GM20431 (cell line): ENCODE measurements around the gene CAB39.
"Not testable (repeated sequence)": the region's sequence is repeated elsewhere in the genome, so short reads cannot be mapped to it uniquely, and the experiment has no call there.

ENCODE experiments used
- in situ Hi-C: fragments of 300-500 bp; cut with MseI, MboI; formaldehyde crosslinking; loops from one replicate; pipeline ENCODE4 v1.15.0; 2020; ENCODE audit warnings: low sequenced_read_pairs; ENCODE audit not compliant: unreplicated experiment

Gene CAB39

GRCh38 chr2:230711224-230711623, 1.4 kb upstream of the CAB39 start:
- in situ Hi-C loops: no loop called here

- in situ Hi-C loops: no loop called here
Measured at GRCh38 chr2:230713331-230714135, 891 bp downstream of the CAB39 start.

GRCh38 chr2:230714136-230714480, 1.5 kb downstream of the CAB39 start:
- in situ Hi-C loops: no loop called here

- in situ Hi-C loops: no loop called here
Measured at GRCh38 chr2:230715201-230715600, 2.6 kb downstream of the CAB39 start.

GRCh38 chr2:230716588-230716987, 3.9 kb downstream of the CAB39 start:
- in situ Hi-C loops: no loop called here

GRCh38 chr2:230717600-230717999, 5.0 kb downstream of the CAB39 start:
- in situ Hi-C loops: no loop called here

GRCh38 chr2:230719340-230719739, 6.7 kb downstream of the CAB39 start:
- in situ Hi-C loops: no loop called here

GRCh38 chr2:230721712-230722111, 9.1 kb downstream of the CAB39 start:
- in situ Hi-C loops: no loop called here

GRCh38 chr2:230722207-230722885, 9.7 kb downstream of the CAB39 start:
- in situ Hi-C loops: no loop called here

- in situ Hi-C loops: no loop called here
Measured at GRCh38 chr2:230723363-230723762, 10.7 kb downstream of the CAB39 start.

- in situ Hi-C loops: not testable (repeated sequence)
Measured at GRCh38 chr2:230724957-230725356, 12.3 kb downstream of the CAB39 start.

- in situ Hi-C loops: no loop called here
Measured at GRCh38 chr2:230731512-230731911, 18.9 kb downstream of the CAB39 start.

- in situ Hi-C loops: no loop called here
Measured at GRCh38 chr2:230732914-230733401, 20.3 kb downstream of the CAB39 start.

GRCh38 chr2:230734247-230735175, 21.9 kb downstream of the CAB39 start:
- in situ Hi-C loops: no loop called here

GRCh38 chr2:230735884-230736283, 23.2 kb downstream of the CAB39 start:
- in situ Hi-C loops: no loop called here

- in situ Hi-C loops: no loop called here
Measured at GRCh38 chr2:230737300-230737699, 24.7 kb downstream of the CAB39 start.

- in situ Hi-C loops: no loop called here
Measured at GRCh38 chr2:230737791-230738226, 25.2 kb downstream of the CAB39 start.

- in situ Hi-C loops: no loop called here
Measured at GRCh38 chr2:230738391-230738811, 25.8 kb downstream of the CAB39 start.

- in situ Hi-C loops: no loop called here
Measured at GRCh38 chr2:230738924-230739323, 26.3 kb downstream of the CAB39 start.

GRCh38 chr2:230739961-230740360, 27.3 kb downstream of the CAB39 start:
- in situ Hi-C loops: no loop called here
